GM19438 (cell line): ENCODE measurements around the gene NCK2.
"Not testable (repeated sequence)": the region's sequence is repeated elsewhere in the genome, so short reads cannot be mapped to it uniquely, and the experiment has no call there.

Experiments used
- ATAC-seq: cut with Tn5 transposase; IDR thresholded peaks from one replicate; pipeline ENCODE4 v1.9.1; 2021; ENCODE audit warnings: low read depth; ENCODE audit not compliant: unreplicated experiment

Gene NCK2

GRCh38 chr2:105883911-105884694 lies 139.4 kb downstream of the NCK2 start:
- no peak for ATAC-seq

DNA sequence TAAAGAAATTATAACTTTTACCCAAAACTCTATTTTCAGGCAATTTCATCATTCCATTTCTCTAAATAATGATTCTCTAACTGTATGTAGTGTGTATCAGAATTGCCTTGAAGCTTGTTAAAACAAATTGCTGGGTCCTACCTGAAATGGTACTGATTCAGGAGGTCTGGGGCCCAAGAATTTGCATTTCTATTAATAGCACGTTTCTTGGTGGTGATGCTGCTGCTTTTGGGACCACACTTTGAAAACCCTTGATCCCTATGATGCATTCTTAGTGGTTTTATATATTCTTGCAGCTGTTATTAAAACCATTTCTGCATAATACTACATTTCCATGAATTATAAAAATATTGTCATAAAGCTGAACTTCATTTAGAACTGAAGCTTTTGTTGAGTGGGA lies 140.7 kb downstream of the NCK2 start:
- no peak for ATAC-seq

GRCh38 chr2:105886029-105886454 lies 141.3 kb downstream of the NCK2 start:
- no peak for ATAC-seq

DNA sequence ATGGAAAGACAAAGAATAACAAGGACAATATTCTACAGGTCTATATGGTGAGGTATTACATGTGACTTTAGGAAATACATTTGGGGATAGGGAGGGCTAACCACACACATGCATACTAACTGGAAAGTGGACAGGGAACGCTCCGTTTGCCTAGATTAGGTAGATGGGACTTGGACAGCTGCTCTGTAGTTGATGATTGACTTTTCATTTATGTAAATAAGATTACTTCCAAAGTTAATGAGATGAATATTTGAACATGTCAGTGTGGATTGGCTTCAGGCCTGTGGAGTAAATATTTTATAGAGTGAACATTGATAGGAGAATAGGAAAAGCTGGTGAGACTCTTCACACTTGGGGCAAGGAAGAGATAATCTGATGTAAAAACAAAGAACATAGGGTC lies 142.0 kb downstream of the NCK2 start:
- no peak for ATAC-seq

- ATAC-seq = no peak
Measured at GRCh38 chr2:105887256-105887655, 142.5 kb downstream of the NCK2 start.

DNA sequence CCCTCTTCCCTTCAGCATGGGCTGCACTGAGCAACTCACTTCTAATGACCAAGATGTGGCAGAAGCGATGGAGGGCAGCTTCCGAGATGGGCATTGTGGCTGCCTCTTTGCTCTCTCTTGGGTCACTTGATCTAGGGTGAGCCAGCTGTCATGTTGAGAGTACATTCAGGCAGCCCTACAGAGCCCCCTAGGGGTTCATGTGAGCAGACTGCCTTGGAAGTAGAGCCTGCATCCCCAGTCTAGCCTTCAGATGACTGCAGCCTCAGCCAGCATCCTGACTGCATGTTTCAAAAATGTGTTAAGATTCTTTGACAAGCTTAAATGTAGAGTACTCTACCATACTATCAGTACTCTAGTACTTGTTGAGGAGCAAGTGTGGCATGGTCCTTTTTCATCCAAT lies 143.9 kb downstream of the NCK2 start:
- no peak for ATAC-seq

- ATAC-seq = no peak
Measured at GRCh38 chr2:105889046-105889445, 144.3 kb downstream of the NCK2 start.

DNA sequence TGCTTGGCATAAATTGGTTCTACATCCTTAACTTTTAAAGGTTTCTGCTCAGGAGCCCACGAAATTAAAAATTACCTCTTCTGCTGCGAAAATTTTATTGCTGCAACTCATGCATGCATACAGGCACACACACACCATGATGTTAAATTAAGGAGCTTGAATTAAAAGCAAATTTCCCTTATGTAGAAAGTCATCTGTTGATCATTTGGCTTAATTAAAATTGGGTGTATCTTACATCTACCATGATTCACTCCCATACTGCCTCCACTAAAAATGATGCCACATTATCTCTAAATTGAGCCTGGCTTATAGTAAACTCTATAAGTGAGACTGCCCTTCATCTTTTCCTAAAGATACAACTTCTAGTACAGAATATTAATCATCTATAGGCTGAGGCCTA lies 145.4 kb downstream of the NCK2 start:
- ATAC-seq = no peak

DNA sequence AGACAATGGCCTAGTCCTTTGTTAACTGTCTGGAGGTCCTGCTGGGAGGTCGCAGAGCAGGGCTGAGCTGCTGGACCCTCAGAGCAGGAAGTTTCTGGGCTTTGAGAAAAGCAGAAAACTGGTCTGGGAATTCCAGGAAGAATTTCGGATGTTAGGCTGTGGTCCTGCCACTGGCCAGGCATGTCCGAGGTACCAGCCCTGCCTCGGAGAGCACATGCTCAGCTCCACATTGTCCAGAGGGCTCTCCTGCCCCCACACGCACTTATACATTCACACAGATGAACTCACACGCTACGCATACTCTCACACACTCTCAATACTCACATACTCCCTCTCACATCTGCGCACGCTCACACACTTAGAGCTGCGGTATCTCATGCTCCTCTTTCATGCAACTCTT lies 146.1 kb downstream of the NCK2 start:
- no peak for ATAC-seq

GRCh38 chr2:105893011-105893995 lies 148.6 kb downstream of the NCK2 start:
- ATAC-seq = no peak

DNA sequence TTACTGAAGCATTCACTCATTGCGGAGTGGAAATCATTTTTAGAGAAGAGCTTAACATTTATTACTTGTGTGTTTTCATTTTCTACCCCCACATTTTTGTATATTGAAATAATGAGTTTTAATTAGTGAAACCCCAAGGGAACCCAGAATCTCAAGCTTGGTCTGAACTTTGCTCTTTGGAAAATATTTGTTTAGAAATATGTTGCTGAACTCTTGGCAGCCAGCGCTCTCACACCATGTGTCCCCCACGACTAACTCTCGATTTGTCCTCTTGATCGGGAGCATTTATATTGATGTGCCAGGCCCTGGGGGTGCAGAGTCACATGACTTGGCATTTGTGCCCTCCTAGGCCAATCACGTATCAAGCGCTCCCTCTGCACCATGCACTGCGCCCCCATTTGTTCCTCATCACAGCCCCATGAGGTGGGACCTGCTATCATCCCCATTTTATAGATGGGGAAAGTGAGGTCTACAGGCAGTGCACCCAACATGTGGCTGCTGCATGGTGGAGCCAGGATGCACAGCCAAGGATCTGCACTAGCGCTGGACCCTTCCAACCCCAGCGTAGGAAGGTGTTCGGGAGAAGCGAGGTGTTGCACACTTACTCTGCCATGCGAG lies 149.7 kb downstream of the NCK2 start:
- ATAC-seq = no peak

GRCh38 chr2:105895990-105896764 lies 151.5 kb downstream of the NCK2 start:
- no peak for ATAC-seq

DNA sequence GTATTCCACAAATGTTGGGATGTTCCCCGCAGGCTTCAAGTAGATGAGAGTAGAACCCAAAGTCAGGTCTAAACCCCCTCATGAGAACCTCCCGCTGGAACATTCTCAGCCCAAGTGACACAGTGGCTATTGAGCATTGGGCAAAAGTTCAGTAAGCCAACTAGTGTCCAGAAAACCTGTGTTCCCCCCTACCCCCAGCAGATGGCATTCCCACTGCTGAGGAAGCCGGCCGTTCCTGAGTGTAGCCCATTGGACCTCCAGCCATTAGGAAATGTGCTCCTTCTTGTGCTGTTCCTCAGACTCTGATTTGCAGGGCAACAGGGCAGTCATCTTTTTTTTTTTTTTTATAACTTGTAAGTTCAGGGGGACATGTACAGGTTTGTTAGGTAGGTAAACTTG lies 152.1 kb downstream of the NCK2 start:
- no peak for ATAC-seq

GRCh38 chr2:105897694-105898093 lies 153.0 kb downstream of the NCK2 start:
- not testable (repeated sequence) for ATAC-seq

DNA sequence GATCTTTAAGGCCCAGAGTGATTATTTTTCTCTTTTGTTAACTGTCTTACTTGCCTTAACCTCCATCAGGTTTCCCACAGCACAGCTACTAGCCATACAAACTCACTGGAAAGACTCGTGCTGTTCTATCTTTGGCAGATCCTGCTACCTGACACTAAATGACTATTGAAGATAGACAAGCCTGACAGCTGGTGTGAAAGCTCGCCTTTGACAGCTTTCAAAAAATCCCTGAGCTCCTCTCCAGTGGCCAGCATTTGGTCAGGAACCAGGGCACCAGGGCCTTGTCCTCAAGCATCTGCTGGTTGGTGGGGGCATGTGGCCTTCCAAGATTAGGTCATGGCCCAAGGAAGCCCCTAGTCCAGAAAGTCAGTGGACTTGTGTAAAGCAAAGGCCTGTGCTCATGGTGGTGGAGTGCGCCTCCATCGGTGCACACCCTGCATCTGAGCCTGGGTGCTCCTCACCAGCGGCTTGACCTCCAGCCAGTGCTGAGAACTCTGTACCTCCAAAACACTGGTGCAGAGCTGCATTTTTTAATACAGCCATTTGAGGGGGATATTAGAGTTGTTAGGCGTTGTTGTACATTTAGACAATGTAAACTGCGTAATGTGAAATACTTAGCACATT lies 158.5 kb downstream of the NCK2 start:
- no peak for ATAC-seq

GRCh38 chr2:105904938-105905337 lies 160.2 kb downstream of the NCK2 start:
- ATAC-seq = peak; percentile 88

DNA sequence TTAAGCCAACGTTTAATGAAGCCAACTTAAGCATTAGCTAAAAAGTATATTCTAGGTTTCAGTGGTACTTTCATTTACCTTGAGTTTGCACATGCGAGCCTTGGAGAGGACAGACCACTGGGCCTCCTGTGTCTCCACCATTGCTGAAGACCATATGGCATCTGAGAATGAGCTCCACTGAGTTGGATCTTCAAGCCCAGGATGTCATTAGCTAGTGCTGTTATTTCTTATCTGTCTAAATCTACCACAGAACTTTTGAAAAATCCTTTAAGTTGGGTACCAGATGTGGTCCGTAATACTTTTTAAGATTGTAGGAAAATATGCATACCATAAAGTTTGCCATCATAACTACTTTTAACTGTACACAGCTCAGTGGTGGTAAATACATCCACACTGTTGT lies 161.8 kb downstream of the NCK2 start:
- no peak for ATAC-seq

DNA sequence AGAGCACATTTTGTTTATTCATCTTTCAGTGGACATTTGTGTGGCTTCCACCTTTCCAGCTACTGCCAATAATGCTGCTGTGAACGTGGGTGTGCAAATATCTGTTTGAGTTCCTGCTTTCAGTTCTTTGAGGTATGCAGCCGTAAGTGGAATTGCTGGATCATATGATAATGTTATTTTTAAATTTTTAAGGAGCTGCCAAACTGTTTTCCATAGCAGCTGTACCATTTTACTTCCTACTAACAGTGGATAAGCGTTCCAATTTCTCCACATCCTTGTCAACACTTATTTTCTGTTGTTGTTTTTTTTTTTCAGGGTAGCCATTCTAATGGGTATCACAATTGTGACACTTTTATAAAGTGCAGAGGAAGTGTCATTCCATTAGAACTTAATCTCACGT lies 162.5 kb downstream of the NCK2 start:
- ATAC-seq = no peak

DNA sequence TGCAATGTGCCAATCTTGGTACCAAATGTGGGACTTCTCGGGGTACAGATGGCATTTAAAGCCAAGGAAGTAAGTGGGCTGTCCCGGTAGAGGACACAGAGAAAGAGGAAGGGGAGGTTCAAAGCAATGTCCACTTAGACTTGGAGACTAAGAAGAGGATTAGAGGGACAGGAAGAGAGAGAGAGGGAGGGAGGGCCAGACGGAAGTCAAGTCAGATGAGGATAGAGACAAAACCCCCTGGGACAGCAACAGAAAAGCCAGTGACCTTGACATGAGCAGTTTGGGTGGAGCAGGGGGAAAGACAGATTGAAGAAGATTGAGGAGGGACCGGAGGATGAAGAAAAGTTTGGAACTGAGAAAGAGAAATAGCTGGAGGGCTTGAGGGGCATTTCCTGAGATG lies 164.5 kb downstream of the NCK2 start:
- no peak for ATAC-seq
